NCI-H345 (cell line): Measurements from ENCODE around the gene ALK.
"Not testable (repeated sequence)": the region's sequence is repeated elsewhere in the genome, so short reads cannot be mapped to it uniquely, and the experiment has no call there.

Experiments
- DNase-seq: peaks from one replicate; lab custom pipeline; 2025; lab: John Stamatoyannopoulos, UW

Gene ALK

DNA sequence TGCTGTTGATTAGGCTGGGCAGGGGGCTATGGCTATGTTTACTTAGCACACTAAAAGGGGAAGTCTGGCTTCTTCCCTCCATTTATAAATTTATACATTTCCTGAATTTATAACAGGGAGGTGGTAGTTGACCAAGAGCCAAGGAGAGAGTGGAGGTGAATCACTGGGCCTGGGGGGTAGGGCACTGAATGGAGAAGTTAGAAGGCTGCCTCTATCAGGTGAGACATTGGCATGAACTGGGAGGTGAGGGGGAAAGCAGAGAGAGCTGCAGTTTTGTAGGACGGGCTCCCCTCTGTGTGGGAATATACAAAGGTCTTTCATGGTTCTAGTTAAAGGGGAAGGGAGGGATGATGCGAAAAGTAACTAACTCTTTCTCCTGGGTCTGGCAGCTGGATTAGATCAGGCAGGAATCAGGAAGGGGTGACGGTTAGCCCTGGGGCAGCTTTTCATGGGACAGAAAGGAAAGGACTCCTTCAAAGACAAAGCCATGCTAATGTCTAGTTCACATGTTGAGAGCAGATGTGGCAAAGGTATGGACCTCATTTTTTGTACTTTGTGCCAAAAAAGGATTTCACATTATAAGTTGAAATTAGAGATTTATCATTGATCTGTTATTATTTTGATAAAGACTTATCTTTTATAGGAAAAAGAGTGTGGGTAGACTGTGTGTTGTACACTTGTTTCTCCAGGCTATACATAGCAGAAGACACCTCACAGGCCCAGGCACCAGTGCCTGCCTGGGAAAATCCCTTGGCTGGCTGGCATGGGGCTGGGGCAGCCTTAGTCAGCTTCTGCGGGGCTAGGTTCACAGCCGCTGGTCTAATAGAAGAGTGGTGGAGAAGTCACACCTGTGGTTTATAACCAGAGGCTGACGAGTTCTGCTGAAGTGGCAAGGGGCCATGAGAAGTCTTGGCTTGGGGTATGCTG lies 647.4 kb downstream of the ALK start:
- DNase-seq: no peak

DNA sequence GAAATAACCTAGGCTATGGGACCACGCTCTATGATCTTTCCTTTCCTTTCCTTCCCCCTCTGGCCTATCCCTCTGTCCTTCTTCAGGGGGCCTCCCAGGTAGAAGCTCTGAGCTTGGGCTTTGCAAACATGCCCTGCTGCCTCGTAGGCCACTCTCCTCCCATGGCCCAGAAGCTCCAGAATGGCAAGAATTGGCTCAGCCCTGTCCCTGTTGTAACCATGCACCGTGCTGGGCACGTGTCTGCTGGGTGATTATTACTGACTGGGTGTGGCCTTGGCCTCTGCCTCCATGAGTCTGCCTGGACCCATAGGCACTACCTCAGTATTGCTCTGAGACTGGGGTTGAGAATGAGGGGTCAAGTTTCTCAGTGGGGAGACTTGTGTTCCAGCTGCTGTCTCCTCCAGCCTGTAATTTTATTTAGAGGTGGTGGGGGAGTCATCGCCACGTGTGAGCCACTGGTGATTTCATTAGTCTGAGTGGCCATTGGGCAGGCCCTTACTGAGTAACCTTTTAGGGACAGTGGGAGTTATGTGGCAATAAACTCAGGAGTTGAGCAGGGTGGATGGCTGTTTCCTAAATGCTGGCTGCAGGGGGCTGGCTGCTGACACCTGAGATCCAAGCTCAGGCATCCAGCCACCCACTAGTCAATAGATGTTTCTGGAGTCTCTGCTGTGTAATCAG lies 648.2 kb downstream of the ALK start:
- no peak for DNase-seq

DNA sequence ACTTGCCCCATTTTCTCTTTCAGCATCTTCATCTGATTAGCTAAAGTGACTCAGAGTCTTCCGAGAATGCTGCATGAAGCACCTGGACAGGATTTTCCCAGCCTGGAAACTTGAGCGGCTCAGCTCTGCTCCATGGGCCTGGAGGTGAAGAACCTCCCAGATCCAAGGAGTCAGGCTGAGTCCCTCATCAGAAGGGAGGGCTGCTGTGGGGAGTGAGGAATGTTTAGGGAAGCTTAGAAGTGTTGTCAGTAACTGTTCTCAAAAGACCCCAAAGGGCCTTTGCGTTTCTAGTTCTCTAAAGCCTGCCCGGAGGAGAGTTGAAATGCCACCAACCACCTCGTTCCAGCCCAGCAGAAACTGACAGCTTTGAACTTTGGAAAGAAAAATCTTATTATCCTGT lies 649.1 kb downstream of the ALK start:
- DNase-seq: no peak

DNA sequence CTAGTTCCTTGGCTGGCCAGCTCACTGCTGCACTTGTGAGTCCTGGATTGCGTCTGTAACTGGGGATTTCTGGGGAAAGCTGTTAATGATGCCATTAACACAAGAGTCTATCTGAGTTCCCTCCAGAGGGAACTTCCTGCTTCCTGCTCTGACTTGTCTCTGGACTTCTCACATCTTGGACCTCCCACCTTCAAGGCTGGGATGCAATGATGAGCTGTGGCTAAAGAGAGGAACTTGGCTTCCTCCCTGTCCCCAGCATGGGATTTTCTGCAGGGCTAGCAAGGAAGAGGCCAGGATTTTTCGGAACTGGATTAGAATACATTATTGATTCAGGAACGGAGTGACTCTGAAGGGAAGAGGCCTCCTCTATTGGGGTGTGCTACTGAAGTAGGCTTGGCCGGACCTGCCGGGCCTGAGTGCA lies 650.7 kb downstream of the ALK start:
- no peak for DNase-seq

DNA sequence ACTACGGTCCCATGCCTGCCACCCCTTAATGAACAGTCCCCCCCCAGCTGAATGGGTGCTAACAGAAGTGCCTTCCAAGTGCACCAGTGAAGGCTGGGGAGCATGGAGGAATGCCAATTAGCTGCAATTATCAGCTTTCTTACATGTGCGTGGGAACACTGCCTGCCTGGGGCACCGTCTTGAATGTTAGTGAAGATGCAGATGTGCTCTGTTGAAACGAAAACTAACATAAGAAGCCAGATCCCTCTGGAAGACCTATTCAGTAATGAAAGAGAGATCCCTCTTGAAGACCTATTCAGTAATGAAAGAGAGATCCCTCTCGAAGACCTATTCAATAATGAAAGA lies 651.6 kb downstream of the ALK start:
- DNase-seq: no peak

DNA sequence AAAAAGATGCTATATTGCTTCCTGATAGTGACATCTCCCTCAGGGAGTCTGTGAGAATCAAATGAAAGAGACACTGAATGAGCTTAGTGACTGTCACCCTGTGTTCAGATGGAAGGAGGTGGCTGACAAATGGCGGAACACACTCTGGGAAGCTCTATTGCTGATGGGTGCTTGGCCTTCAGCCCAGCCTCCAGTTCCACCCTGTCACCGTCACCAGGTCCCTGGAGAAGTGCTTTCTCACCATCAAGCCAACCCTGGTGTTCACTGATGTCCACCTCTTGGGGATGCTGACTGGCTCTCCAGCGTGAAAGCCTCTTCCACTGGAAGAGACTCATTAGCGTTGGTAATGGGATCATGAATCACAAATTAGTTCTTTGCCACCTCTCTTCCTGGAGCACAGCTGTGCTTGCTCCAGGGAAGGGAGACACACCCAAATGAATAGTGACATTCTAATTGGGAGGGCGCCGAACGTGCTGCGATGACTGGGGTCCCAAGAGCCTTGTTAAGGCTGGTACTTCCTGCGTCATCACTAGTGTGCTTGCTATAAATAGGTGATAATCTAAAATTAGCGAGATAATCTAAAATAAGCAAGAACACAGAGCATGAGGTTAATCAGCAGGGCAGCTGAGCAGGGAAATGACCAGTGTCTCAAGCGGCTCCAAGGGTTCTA lies 652.2 kb downstream of the ALK start:
- DNase-seq: no peak

DNA sequence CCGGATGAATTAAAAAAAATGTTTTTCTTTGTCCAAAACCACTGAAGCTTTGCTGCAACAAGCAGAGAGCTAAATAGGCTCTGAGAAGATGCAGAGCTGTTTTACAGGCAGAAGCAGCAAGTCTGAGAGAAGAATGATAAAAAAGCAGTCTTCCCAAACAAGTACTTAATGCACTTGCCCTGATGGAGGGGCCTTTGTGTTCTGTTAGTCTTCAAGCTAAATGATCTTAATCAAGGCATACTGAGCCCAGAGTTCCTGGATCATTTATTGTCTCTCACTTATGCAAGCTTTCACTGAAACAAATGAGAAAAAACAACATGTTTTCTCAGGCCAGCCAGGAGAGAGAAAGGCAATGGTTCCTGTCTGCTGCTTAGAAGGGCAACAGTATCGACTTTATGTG lies 653.7 kb downstream of the ALK start:
- DNase-seq: no peak

DNA sequence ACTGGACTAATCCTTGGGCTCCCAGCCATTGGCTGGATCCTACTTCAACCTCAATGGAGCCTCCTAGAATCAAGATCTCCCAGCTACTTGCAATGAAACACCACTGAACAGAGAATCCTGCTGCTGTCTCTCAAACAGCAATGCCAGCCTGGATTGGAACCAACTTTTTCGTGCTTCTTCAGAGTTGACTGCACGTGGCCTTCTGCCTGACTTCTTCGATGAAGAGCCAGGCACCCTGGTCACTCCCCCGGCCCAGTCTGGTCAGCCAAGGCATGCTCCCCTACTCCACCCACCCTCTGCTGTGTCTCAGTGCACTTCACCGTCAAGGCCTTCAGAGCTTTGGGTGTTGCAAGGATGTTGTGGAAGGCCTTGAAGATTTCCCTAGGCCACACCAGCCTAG lies 657.5 kb downstream of the ALK start:
- DNase-seq: no peak

DNA sequence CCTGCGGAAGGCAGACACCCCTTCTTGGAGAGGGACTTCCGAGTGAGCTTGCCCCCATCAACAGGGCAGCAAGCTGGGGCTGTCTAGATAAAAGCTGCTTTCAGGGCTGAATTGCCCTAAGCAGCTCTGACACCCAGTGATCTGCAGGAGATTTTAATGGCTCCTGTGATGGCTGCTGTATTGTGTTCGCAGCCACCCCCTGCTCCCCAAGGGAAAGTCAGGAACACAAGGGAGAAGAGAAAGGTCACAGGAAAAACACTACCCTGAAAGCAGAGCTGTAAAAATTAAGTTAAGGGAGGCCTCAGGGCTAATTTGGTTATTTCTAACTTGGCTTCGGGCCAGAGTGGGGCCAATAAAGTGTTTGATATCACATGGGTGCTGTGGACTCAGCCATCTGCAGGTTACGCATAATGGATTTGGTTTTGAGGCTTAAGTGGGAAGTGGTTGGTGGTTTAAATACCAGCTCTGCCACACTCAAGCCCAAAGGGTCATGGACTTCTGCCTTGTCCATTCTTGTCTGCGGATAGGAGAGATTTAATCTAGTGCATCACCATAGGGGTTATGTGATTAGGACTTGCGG lies 658.6 kb downstream of the ALK start:
- DNase-seq: peak; percentile 84

DNA sequence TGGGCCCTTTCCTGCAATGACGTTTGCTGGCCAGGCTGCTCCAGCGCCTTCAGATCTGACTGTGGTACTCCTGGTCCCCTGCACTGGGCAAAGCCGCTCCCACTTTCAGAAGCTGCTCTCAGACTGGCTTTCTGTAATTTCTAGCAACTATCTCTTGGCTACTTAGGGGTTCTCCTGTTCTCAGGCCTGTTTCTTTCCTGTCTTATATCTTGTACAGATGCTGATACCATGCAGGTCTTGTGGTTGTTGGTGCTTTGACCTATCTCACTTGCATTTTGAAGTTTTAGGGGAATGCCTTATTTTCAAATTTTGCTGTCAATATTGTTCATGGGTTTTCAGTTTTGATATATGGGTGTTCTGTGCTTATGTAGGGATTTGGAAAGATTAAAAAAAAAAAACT lies 660.4 kb downstream of the ALK start:
- DNase-seq: no peak

DNA sequence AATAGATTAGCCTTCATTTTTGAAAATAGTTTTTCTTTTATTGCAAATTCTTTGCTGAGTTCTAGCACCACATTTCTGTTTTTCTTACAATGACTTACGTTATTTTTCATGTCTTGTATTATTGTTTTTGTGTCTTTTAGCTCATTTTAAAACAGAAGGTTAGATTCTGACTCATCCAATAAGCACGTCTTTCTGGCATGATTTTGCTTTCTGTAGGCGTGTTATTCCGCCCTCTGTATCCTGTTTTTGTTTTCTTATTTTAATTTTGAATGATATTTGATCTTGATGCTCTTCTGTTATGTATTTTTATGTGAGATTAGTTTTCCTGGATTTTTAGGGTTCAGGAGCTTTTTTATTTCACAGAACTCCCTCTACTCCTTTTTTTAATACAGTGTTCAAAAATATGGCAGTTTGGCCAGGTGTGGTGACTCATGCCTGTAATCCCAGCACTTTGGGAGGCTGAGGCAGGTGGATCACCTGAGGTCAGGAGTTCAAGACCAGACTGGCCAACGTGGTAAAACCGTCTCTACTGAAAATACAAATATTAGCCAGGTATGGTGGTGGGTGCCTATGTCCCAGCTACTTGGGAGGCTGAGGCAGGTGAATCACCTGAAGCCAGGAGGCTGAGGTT lies 661.1 kb downstream of the ALK start:
- no peak for DNase-seq

DNA sequence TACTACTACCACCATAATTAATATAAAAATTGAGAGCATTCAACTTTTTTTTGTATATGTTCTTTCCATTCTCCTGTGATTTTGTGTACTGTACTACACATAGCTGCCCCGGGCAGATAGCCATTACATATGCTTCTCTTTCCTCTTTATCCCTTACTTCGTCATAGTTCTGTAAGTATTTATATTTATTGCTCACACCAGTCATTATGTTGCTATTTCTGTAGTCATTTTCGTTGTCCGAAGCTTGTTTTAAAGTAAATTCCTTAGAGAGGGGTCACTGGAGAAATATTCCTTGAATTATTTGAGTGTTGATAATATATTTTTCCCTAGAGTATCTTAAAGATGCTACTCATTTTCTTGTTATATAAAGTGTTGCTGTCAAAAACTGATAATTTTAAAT lies 662.2 kb downstream of the ALK start:
- DNase-seq: no peak

DNA sequence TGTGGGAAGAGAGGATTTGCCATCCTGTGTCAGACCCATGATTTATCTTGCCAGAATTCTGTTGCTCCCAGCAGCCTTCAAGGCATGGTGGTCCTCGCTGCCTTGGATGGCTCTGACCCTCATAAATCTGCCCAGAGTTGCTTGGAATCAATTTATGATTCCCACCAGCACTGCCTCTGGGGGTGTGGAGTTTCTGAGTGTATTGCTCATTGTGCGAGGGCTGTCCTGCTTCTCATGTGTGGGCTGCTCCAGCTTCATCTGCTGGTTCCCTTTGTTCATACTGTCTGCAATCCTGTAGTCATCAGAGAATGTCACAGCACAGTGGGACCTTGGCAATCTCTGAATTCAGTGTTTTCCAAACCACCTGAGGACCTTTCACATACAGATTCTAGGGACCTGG lies 666.4 kb downstream of the ALK start:
- no peak for DNase-seq

DNA sequence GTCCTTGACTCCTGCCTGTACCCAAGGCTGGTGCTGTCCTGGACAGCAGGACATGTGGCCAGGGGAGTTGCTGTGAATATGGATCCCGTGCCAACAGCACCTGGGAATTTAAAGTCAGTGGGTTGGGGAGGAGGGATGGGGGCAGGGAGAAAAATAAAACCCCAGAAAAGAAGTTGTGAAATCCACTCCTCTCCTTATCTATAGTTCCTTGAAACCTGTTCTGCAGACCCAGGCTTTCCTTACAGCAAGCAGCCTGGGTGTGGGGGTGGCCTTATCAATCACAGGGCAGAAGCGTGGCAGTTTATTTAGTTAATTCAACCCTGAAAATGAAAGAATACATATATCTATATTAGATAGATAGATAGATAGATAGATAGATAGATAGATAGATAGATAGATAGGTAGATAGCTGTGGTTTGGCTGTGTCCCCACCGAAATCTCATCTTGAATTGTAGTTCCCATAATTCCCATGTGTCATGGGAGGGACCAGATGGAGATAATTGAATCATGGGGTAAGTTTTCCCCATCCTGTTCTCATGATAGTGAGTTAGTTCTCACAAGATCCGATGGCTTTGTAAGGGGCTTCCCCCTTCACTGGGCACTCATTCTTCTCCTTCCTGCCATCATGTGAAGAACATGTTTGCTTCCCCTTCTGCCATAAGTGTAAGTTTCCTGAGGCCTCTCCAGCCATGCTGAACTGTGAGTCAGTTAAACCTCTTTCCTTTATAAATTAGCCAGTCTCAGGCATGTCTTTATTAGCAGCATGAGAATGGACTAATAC lies 667.7 kb downstream of the ALK start:
- not testable (repeated sequence) for DNase-seq

DNA sequence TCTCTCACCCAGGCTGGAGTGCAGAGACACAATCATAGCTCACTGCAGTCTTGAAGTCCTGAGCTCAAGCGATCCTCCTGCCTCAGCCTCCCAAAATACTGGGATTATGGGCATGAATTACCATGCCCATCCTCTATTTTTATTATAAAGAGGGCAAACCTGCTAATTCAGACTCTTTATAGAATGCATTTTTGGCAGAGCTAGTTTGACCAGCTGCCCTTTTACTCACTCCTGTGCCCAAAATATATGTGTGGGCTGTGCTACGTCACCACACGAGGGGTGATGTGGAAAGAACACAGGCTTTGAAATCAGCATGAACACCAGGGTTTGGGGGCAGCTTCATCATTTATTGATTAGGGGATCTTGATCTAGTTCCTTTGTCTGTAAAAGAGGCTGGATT lies 668.4 kb downstream of the ALK start:
- no peak for DNase-seq

DNA sequence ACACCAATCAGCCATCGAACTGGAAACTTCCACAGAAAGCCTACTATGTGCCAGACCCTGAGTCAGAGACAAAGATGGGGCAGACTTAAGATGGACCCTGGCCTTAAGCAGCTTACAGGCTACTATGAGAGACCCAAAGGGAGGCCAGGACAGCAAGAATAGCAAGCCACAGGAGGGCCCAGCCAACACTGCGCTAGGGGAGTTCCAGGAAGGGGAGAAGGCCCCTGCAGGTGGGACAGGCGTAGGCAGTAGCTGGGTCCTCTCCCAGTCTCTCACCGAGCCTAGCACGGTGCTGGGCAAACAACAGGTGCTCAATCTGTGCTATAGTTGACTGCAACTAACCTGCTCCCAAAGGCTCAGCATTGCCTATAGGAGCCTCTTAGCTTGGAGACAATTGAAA lies 670.0 kb downstream of the ALK start:
- DNase-seq: no peak

DNA sequence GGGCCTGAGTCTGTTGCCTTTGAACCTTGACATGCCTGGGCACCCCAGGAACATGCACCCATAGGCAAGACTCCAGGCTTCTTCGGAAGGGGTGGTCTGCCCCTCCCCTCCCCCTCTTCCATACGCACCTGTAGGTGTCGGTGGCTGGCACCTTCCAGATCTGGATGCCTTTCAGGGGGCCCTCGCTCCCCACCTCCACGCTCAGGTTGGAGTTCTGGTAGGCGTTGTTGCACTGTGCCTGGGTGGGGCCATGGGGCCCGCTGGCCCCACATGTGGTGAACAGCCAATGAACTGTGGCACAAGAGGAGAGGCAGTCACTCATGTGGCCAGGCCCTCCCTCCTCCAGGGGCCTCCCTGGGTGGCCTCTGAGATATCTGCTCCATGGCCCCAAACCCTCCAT lies 670.4 kb downstream of the ALK start:
- DNase-seq: no peak

DNA sequence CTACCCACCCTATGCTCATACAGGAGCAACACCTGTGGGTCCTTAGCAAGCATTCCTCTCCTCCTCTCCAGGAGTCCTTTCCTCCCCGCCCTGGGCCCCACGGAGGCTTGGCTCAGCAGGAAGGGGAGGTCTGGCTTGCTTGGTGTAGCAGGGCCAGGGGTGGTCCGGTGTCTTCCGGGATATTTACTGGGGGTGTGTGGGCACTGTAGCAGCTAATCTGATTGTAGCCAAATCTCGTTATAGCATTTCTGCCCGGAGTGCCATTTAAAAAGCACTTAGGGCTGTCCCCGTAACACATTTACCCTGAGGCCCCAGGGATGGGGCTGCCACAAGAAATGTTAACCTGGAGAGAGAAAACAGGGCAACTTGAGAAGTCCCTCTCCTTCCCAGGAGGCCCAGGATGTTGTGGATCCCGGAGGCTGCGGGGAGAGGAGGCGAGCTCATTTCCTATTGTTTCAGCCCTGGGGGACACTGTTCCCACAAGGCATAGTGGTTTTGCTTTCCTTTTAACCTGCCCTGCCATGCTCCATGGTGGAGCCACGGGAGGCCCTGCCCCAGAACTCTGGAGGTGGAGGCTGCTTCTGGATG lies 671.6 kb downstream of the ALK start:
- DNase-seq: no peak

DNA sequence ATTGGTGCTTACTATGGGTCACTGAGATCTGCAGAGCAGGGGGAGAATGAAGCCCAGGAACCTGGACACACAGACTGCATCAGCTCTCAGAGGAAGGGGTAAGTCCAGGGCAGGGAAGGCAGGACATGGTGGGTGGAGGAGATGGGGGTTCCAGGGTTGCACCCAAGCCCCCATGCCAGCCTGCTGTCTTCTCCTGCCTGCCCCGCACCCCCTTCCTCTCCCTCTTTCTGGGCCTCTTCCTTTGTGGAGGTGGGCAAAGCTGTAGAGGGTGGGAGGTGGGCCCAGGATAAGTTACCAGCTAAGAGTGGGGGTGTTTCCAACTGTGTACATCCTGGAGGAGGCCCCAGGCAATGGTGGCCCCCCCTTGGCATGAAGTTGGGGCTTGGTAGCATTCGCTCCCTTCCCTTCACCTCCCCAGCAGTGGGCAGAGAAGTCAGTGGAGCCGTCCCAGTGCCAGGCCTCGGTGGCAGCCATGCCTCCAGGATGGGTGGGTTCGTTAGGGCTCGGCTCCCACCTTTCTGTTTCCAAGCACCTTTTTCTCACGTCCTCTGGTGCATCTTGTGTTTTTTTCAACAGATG lies 674.0 kb downstream of the ALK start:
- no peak for DNase-seq

DNA sequence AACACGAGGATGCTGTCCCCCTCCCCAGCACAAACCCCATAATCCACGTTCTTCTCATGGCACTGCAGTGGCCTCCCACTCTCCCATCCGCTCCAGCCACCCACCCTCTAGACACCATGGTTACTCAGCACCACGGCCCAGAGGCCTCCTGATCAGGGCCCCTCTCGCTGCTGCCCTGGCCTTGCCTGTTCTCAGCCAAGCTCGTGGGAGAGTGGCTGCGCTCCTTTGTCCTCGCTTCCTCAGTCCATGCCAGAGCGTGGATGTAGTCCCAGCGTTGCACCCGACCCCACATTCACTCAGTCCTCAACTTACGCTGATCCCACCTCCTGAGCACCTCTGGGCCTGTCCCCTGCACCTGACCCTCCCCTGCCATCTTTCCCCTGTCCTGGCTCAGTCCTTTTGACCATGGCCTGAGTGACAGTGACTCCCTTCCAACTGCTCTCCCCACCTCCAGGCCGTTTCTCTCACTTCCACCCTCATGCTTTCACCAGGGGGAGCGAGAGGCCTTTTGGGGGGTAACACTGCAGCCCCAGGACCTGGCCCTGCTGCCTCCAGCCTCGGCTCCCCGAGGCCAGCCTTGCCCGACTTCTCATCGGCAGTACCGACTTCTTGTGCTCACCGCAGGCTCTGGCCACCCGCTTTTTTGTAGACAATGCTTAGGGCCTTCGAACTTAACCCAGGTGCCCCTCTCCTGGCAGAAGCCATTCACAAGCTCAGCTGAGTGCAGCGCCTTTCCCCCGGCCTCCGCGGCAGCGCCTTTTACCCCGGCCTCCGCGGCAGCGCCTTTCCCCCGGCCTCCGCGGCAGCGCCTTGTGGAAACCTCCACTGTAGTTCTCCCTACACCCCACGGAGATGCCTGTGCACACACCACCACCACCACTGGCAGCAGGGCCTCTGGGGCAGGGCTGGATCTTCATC lies 674.7 kb downstream of the ALK start:
- DNase-seq: no peak
